H9 (cell line): ENCODE results near the gene S100A8. TPM values are rescaled to one million over a fixed set of nuclear protein-coding genes. Genes with fewer than 3 reads are reported as not detected.

Experiments
- DNase-seq: peaks from one replicate; pipeline ENCODE4 v3.0.0-alpha.2; 2017
- H2AFZ ChIP-seq: one replicate; pipeline ENCODE4 v1.6.1; 2013; ENCODE audit warnings: mild to moderate bottlenecking, low read length, control low read depth, moderate library complexity
- H2AK5ac ChIP-seq: 2 replicates; pipeline ENCODE4 v1.6.1; 2013; ENCODE audit warnings: low read length, control low read depth, mixed read lengths; ENCODE audit not compliant: insufficient read length
- H2BK120ac ChIP-seq: one replicate; pipeline ENCODE4 v1.6.1; 2013; ENCODE audit warnings: low read depth, mild to moderate bottlenecking, low read length, control low read depth, inconsistent platforms; ENCODE audit not compliant: poor library complexity, severe bottlenecking
- H2BK12ac ChIP-seq: 2 replicates; pipeline ENCODE4 v1.6.1; 2013; ENCODE audit warnings: low read length, control low read depth, mixed read lengths, low read depth; ENCODE audit not compliant: insufficient read length
- H2BK15ac ChIP-seq: 2 replicates; pipeline ENCODE4 v1.6.1; 2013; ENCODE audit warnings: low read depth, low read length, control low read depth
- H2BK20ac ChIP-seq: one replicate; pipeline ENCODE4 v1.6.1; 2013; ENCODE audit warnings: low read depth, mild to moderate bottlenecking, low read length, control low read depth, inconsistent platforms; ENCODE audit not compliant: poor library complexity, severe bottlenecking
- H2BK5ac ChIP-seq: 2 replicates; pipeline ENCODE4 v1.6.1; 2013; ENCODE audit warnings: low read length, control low read depth, mixed read lengths; ENCODE audit not compliant: insufficient read length
- H3K14ac ChIP-seq: 2 replicates; pipeline ENCODE4 v1.6.1; 2013; ENCODE audit warnings: low read length, control low read depth; ENCODE audit not compliant: insufficient read depth
- H3K18ac ChIP-seq: 2 replicates; pipeline ENCODE4 v1.6.1; 2013; ENCODE audit warnings: low read depth, mild to moderate bottlenecking, mixed read lengths, low read length, control low read depth; ENCODE audit not compliant: insufficient read length
- H3K23ac ChIP-seq: 2 replicates; pipeline ENCODE4 v1.6.1; 2013; ENCODE audit warnings: low read length, control low read depth, mixed read lengths, low read depth; ENCODE audit not compliant: insufficient read length
- H3K23me2 ChIP-seq: 2 replicates; pipeline ENCODE4 v1.6.1; 2013; ENCODE audit warnings: low read depth, mild to moderate bottlenecking, mixed read lengths, low read length, control low read depth; ENCODE audit not compliant: insufficient read length, poor library complexity, severe bottlenecking
- H3K27ac ChIP-seq: 2 replicates; pipeline ENCODE4 v1.5.1; 2013; ENCODE audit warnings: low read length, control low read depth, mixed read lengths, low read depth; ENCODE audit not compliant: insufficient read length
- H3K27me3 ChIP-seq: 2 replicates; pipeline ENCODE4 v1.6.1; 2013; ENCODE audit warnings: low read length, control low read depth, inconsistent platforms; ENCODE audit not compliant: insufficient read depth
- H3K4ac ChIP-seq: 2 replicates; pipeline ENCODE4 v1.6.1; 2013; ENCODE audit warnings: low read depth, mild to moderate bottlenecking, control low read depth, inconsistent platforms, low read length, moderate library complexity
- H3K4me1 ChIP-seq: 2 replicates; pipeline ENCODE4 v1.6.1; 2013; ENCODE audit warnings: low read length, control low read depth, inconsistent platforms; ENCODE audit not compliant: insufficient read depth
- H3K4me2 ChIP-seq: 2 replicates; pipeline ENCODE4 v1.6.1; 2013; ENCODE audit warnings: low read length, control low read depth, mixed read lengths; ENCODE audit not compliant: insufficient read length, insufficient read depth
- H3K56ac ChIP-seq: 2 replicates; pipeline ENCODE4 v1.6.1; 2013; ENCODE audit warnings: low read depth, mild to moderate bottlenecking, mixed read lengths, low read length, control low read depth; ENCODE audit not compliant: insufficient read length
- H3K79me1 ChIP-seq: 2 replicates; pipeline ENCODE4 v1.6.1; 2013; ENCODE audit warnings: low read depth, mild to moderate bottlenecking, moderate library complexity, low read length, control low read depth, inconsistent platforms; ENCODE audit not compliant: insufficient read depth, poor library complexity, severe bottlenecking
- H3K79me2 ChIP-seq: 2 replicates; pipeline ENCODE4 v1.6.1; 2013; ENCODE audit warnings: low read length, control low read depth, inconsistent platforms; ENCODE audit not compliant: insufficient read depth
- H3K9ac ChIP-seq: 2 replicates; pipeline ENCODE4 v1.6.1; 2013; ENCODE audit warnings: low read length, control low read depth, mixed read lengths; ENCODE audit not compliant: insufficient read length; ENCODE audit errors: extremely low read depth
- H3K9me3 ChIP-seq: one replicate; pipeline ENCODE4 v1.6.1; 2013; ENCODE audit warnings: low read depth, low read length, inconsistent platforms; ENCODE audit not compliant: control insufficient read depth
- H3T11ph ChIP-seq: one replicate; pipeline ENCODE4 v1.6.1; 2013; ENCODE audit warnings: mild to moderate bottlenecking, low read length, control low read depth, inconsistent platforms
- H4K20me1 ChIP-seq: one replicate; pipeline ENCODE4 v1.6.1; 2013; ENCODE audit not compliant: control insufficient read depth, insufficient read length, insufficient read depth
- H4K5ac ChIP-seq: 2 replicates; pipeline ENCODE4 v1.6.1; 2013; ENCODE audit warnings: low read depth, mild to moderate bottlenecking, mixed read lengths, low read length, control low read depth; ENCODE audit not compliant: insufficient read length
- H4K8ac ChIP-seq: replicated peaks from 2 replicates; pipeline ENCODE4 v1.6.1; 2013; ENCODE audit warnings: low read length, control low read depth, mixed read lengths, low read depth; ENCODE audit not compliant: insufficient read length
- H4K91ac ChIP-seq: 2 replicates; pipeline ENCODE4 v1.6.1; 2013; ENCODE audit warnings: low read depth, mild to moderate bottlenecking, moderate library complexity, mixed read lengths, low read length, control low read depth; ENCODE audit not compliant: insufficient read length
- H3K27ac Mint-ChIP-seq, 3 experiments: 2 replicates in 2 of 3; 3 replicates in 1 of 3; pipeline ENCODE4 v1.8.0; 2020 to 2021; ENCODE audit warnings: mixed read lengths in 3 of 3, mild to moderate bottlenecking in 1 of 3, moderate library complexity in 1 of 3
- H3K27me3 Mint-ChIP-seq: 2 replicates; pipeline ENCODE4 v1.8.0; 2021; ENCODE audit warnings: low read depth, mild to moderate bottlenecking, moderate library complexity, mixed read lengths
- H3K36me3 Mint-ChIP-seq, 3 experiments: 2 replicates in 2 of 3; 3 replicates in 1 of 3; pipeline ENCODE4 v1.8.0; 2020 to 2021; ENCODE audit warnings: low read depth in 3 of 3, mixed read lengths in 3 of 3; ENCODE audit not compliant: insufficient read depth in 1 of 3
- H3K4me1 Mint-ChIP-seq, 2 experiments: 2 replicates each; pipeline ENCODE4 v1.8.0; 2020; ENCODE audit warnings: mixed read lengths in 2 of 2
- H3K4me3 Mint-ChIP-seq, 2 experiments: 2 replicates in 1 of 2; 3 replicates in 1 of 2; pipeline ENCODE4 v1.8.0; 2020 to 2021; ENCODE audit warnings: mild to moderate bottlenecking in 2 of 2, mixed read lengths in 2 of 2, moderate library complexity in 1 of 2
- H3K9me3 Mint-ChIP-seq, 2 experiments: 2 replicates in 1 of 2; 3 replicates in 1 of 2; pipeline ENCODE4 v1.8.0; 2020; ENCODE audit warnings: mild to moderate bottlenecking in 2 of 2, mixed read lengths in 2 of 2, moderate library complexity in 1 of 2
- WGBS: extraction: QIAGEN DNeasy Blood & Tissue Kit; methylation state at CpG from one replicate; pipeline ENCODE4 v1.1.7; 2013; ENCODE audit warnings: missing lambda C conversion rate, low lambda C conversion rate, mixed read lengths; ENCODE audit not compliant: insufficient read length; ENCODE audit errors: extremely low coverage; 5-methylcytosine and 5-hydroxymethylcytosine counted together
- total RNA-seq: library from RNA; stranded (reverse); gene quantifications from 2 replicates; pipeline ENCODE4 v1.2.1, GENCODE V29; 2021
- TF ChIP-seq, protein P1 (sequence below): fragments of 200-600 bp; sonication (generic); conservative IDR thresholded peaks from 3 replicates; pipeline ENCODE4 v1.8.0; 2021; ENCODE audit warnings: antibody characterized with exemption, mild to moderate bottlenecking

The S100A8 gene
- total RNA-seq, 1 experiment from 2014 or later = not detected

DNA sequence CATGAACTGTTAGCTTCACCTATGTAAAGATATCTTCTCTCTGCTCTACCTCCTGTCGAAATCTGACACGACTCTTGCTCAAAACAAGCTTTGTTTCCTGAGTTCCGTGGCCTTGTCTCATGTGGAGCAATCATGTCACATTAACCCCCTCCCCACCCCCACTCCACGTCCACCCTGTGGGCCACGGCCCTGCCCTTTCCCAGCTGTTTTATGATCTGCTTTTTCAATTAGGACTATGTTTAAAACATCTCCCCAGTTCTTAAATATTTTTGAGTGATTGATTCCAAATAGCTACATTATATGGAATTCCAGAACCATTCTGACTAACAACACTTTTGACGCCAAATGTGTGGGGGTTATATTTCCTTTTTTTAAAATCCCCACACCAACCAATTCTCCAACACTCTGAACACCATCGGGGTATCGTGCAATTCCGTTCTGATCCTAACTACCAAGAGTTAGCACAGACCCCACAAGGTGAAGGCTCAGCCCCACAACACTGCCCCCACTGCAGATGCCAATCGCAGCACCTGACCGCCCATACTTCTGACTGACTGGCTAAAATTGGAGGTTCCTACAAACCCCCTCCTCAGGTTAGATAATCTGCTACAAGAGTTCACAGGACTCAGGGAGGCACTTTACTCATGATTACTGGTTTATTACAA is 12.7 kb upstream of the S100A8 start:
- TF ChIP-seq, protein P1, sequence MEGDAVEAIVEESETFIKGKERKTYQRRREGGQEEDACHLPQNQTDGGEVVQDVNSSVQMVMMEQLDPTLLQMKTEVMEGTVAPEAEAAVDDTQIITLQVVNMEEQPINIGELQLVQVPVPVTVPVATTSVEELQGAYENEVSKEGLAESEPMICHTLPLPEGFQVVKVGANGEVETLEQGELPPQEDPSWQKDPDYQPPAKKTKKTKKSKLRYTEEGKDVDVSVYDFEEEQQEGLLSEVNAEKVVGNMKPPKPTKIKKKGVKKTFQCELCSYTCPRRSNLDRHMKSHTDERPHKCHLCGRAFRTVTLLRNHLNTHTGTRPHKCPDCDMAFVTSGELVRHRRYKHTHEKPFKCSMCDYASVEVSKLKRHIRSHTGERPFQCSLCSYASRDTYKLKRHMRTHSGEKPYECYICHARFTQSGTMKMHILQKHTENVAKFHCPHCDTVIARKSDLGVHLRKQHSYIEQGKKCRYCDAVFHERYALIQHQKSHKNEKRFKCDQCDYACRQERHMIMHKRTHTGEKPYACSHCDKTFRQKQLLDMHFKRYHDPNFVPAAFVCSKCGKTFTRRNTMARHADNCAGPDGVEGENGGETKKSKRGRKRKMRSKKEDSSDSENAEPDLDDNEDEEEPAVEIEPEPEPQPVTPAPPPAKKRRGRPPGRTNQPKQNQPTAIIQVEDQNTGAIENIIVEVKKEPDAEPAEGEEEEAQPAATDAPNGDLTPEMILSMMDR = no peak
- no peak overlapping the region for H3K4me2 ChIP-seq
- H3K18ac ChIP-seq = no peak overlapping the region
- DNase-seq = peak; percentile 14
- Mint-ChIP-seq H3K27me3 (peaks cover 37% of the 10 kb centered on the region), H3K4me3 (no peak overlapping the region), H3K27ac (peak overlapping the region in 1 of 3 experiments; percentile 90; a peak in 1 of 7 replicates), H3K36me3 (peaks cover 0 to 3% (median 0%) of the 10 kb centered on the region in 3 experiments; a peak in 3 of 7 replicates), H3K4me1 (peaks cover 7 to 24% of the 10 kb centered on the region in 2 experiments; a peak in 3 of 4 replicates), H3K9me3 (peaks cover 5 to 6% of the 10 kb centered on the region in 2 experiments)
- H3T11ph ChIP-seq = no peak overlapping the region
- no peak overlapping the region for H2BK5ac ChIP-seq
- no peak overlapping the region for H4K8ac ChIP-seq
- H3K4ac ChIP-seq = no peak overlapping the region
- no peaks in the 10 kb centered on the region for H3K23me2 ChIP-seq
- no peaks in the 10 kb centered on the region for H3K9me3 ChIP-seq
- no peak overlapping the region for H4K5ac ChIP-seq
- no peak overlapping the region for H3K14ac ChIP-seq
- no peak overlapping the region for H2BK12ac ChIP-seq
- no peaks in the 10 kb centered on the region for H4K20me1 ChIP-seq
- H3K4me1 ChIP-seq = peaks cover 3% of the 10 kb centered on the region; the same call in 1 of the 2 replicates
- H2BK20ac ChIP-seq = no peak overlapping the region
- no peaks in the 10 kb centered on the region for H3K79me2 ChIP-seq
- no peaks in the 10 kb centered on the region for H3K27me3 ChIP-seq
- no peak overlapping the region for H4K91ac ChIP-seq
- no peaks in the 10 kb centered on the region for H3K79me1 ChIP-seq
- H3K9ac ChIP-seq = no peak overlapping the region
- H2AFZ ChIP-seq = no peak overlapping the region
- H2BK15ac ChIP-seq = no peak overlapping the region
- no peak overlapping the region for H2AK5ac ChIP-seq
- no peak overlapping the region for H3K23ac ChIP-seq
- no peak overlapping the region for H3K56ac ChIP-seq
- H2BK120ac ChIP-seq = no peak overlapping the region
- H3K27ac ChIP-seq = no peak overlapping the region
- WGBS = no CpG with 5 or more reads among the region's 11 CpGs
